HL-60 (cell line): Measurements from ENCODE around the gene ZNF213.

Experiments used
- DNase-seq, 2 experiments: peaks; one replicate each; pipeline ENCODE4 v3.0.0-alpha.2; 2010 to 2020; ENCODE audit warnings: low read depth in 1 of 2, low spot score in 1 of 2
- H3K27ac ChIP-seq: fragments of 250-450 bp; sonication (Bioruptor Pico); replicated peaks from 2 replicates; pipeline ENCODE4 v1.5.1; 2020; ENCODE audit warnings: mild to moderate bottlenecking, moderate library complexity
- H3K27me3 ChIP-seq: fragments of 250-450 bp; sonication (Bioruptor Pico); 2 replicates; pipeline ENCODE4 v1.5.1; 2021; ENCODE audit warnings: mild to moderate bottlenecking, moderate library complexity; ENCODE audit not compliant: insufficient read depth, poor library complexity, severe bottlenecking
- H3K4me3 ChIP-seq: replicated peaks from 2 replicates; pipeline ENCODE4 v1.5.1; 2011; ENCODE audit warnings: mild to moderate bottlenecking, control low read depth, low read length; ENCODE audit not compliant: insufficient read depth
- CTCF ChIP-seq: IDR thresholded peaks from one replicate; pipeline ENCODE4 v1.5.1; 2011; ENCODE audit warnings: low read length, control low read depth, inconsistent platforms; ENCODE audit not compliant: insufficient read depth
- GABPA ChIP-seq: IDR thresholded peaks from 2 replicates; pipeline ENCODE4 v1.6.1; 2012; ENCODE audit warnings: low read depth
- POLR2AphosphoS5 ChIP-seq: IDR thresholded peaks from 2 replicates; pipeline ENCODE4 v1.6.1; 2012; ENCODE audit warnings: low read depth
- REST ChIP-seq: IDR thresholded peaks from 2 replicates; pipeline ENCODE4 v1.6.1; 2012; ENCODE audit warnings: low read depth; ENCODE audit not compliant: insufficient replicate concordance
- SPI1 ChIP-seq: IDR thresholded peaks from 2 replicates; pipeline ENCODE4 v1.6.1; 2012; ENCODE audit warnings: low read depth, mild to moderate bottlenecking, borderline replicate concordance

The ZNF213 gene

GRCh38 chr16:3144321-3144983 lies 9.6 kb downstream of the ZNF213 start:
- no peaks in the 10 kb centered on the region for H3K27me3 ChIP-seq
- H3K27ac ChIP-seq: no peak overlapping the region
- DNase-seq: no peak
- no peak for TF ChIP-seq SPI1
- no peak for TF ChIP-seq CTCF
- no peak for TF ChIP-seq REST
- TF ChIP-seq GABPA: no peak
- no peak for TF ChIP-seq POLR2AphosphoS5
- H3K4me3 ChIP-seq: no peak overlapping the region

GRCh38 chr16:3145151-3145550 lies 10.3 kb downstream of the ZNF213 start:
- DNase-seq: no peak
- no peak overlapping the region for H3K4me3 ChIP-seq

GRCh38 chr16:3145660-3146059 lies 10.8 kb downstream of the ZNF213 start:
- H3K27ac ChIP-seq: no peak overlapping the region
- no peak for DNase-seq
- no peak for TF ChIP-seq POLR2AphosphoS5
- no peak for TF ChIP-seq SPI1
- no peak for TF ChIP-seq REST
- no peak for TF ChIP-seq GABPA
- TF ChIP-seq CTCF: no peak

More at GRCh38 chr16:3145151-3145550, 10.3 kb downstream of the ZNF213 start:
- no peak overlapping the region for H3K27ac ChIP-seq
- TF ChIP-seq CTCF: no peak
- H3K27me3 ChIP-seq: no peaks in the 10 kb centered on the region

GRCh38 chr16:3147046-3147756 lies 12.4 kb downstream of the ZNF213 start:
- no peak for DNase-seq
- H3K27ac ChIP-seq: no peak overlapping the region
- no peaks in the 10 kb centered on the region for H3K27me3 ChIP-seq
- no peak overlapping the region for H3K4me3 ChIP-seq
- TF ChIP-seq CTCF (no peak), REST (no peak), POLR2AphosphoS5 (no peak), SPI1 (no peak), GABPA (no peak)

More at GRCh38 chr16:3145660-3146059, 10.8 kb downstream of the ZNF213 start:
- Histone ChIP-seq H3K4me3 (no peak overlapping the region), H3K27me3 (no peaks in the 10 kb centered on the region)
